SJSA1 (cell line): ENCODE measurements around the gene RNF26. TPM values are rescaled to one million over a fixed set of nuclear protein-coding genes. Genes with fewer than 3 reads are reported as not detected.
A peak's percentile ranks its signal among the peaks of the same experiment; 100 is the strongest.

ENCODE experiments used
- DNase-seq, 2 experiments: peaks; one replicate each; pipeline ENCODE4 v3.0.0-alpha.2; 2015 to 2020; ENCODE audit warnings: low spot score in 2 of 2, low read depth in 1 of 2
- H3K27ac ChIP-seq: fragments of 250-450 bp; sonication (Bioruptor Pico); 2 replicates; pipeline ENCODE4 v1.5.1; 2020; ENCODE audit warnings: mild to moderate bottlenecking, moderate library complexity
- H3K27me3 ChIP-seq: fragments of 250-450 bp; sonication (Bioruptor Pico); replicated peaks from 2 replicates; pipeline ENCODE4 v1.5.1; 2020; ENCODE audit warnings: mild to moderate bottlenecking, moderate library complexity
- H3K36me3 ChIP-seq: fragments of 250-450 bp; sonication (Bioruptor Pico); 2 replicates; pipeline ENCODE4 v1.5.1; 2020; ENCODE audit warnings: mild to moderate bottlenecking
- H3K4me1 ChIP-seq: fragments of 250-450 bp; sonication (Bioruptor Pico); replicated peaks from 2 replicates; pipeline ENCODE4 v1.6.1; 2021; ENCODE audit warnings: mild to moderate bottlenecking
- H3K4me3 ChIP-seq: fragments of 250-450 bp; sonication (Bioruptor Pico); 2 replicates; pipeline ENCODE4 v1.5.1; 2020; ENCODE audit warnings: mild to moderate bottlenecking
- H3K9me3 ChIP-seq: fragments of 250-450 bp; sonication (Bioruptor Pico); replicated peaks from 2 replicates; pipeline ENCODE4 v1.5.1; 2020; ENCODE audit warnings: mild to moderate bottlenecking
- total RNA-seq: library from RNA; depleted of rRNA; stranded (reverse); fragments of >200 nt; shearing (Covaris generic); gene quantifications from 2 replicates; pipeline ENCODE4 v1.2.3, GENCODE V29; 2014

Gene RNF26
- total RNA-seq, 1 experiment from 2014 or later: 3.4 TPM

DNA sequence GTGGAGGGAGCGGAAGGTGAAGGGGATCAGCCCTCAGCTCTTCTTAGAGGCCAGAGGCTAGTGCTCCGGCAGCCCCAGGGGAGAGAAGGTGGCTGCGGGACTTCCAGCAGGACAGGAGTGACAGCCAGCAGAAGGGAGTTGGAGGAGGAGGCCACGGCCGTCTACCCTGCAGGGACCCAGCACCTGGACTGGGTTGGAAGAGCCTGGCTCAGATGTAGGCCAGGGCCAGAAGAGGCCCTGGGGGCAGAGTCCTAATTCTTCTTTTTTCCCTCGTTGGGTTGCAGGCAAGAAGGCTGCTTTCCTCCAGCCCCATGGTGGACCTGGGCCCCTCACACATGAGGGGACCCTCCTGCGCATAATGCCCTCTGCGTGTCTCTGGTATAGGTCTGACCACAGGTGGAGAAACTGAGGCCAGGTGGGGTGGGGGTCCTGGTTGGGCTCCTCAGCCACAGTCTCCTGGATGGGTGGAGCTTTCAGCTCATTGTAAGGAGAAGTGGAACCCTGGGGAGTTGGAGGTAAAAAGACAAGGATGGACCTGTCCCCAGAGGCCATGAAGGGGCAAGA is 15.1 kb upstream of the RNF26 start:
- no peak overlapping the region for H3K4me3 ChIP-seq
- H3K36me3 ChIP-seq: peaks cover 5% of the 10 kb centered on the region; the same call in 1 of the 2 replicates
- no peak for DNase-seq
- H3K4me1 ChIP-seq: peaks cover 53% of the 10 kb centered on the region
- H3K9me3 ChIP-seq: no peaks in the 10 kb centered on the region
- no peaks in the 10 kb centered on the region for H3K27me3 ChIP-seq
- H3K27ac ChIP-seq: no peak overlapping the region

- H3K4me3 ChIP-seq: no peak overlapping the region
- H3K9me3 ChIP-seq: no peaks in the 10 kb centered on the region
- peaks cover 2% of the 10 kb centered on the region; the same call in 1 of the 2 replicates for H3K36me3 ChIP-seq
- H3K27ac ChIP-seq: no peak overlapping the region
- peaks cover 52% of the 10 kb centered on the region for H3K4me1 ChIP-seq
- no peaks in the 10 kb centered on the region for H3K27me3 ChIP-seq
- DNase-seq: no peak
Observed at GRCh38 chr11:119319700-119320239, 14.6 kb upstream of the RNF26 start.

GRCh38 chr11:119320240-119320775 is 14.0 kb upstream of the RNF26 start:
- H3K36me3 ChIP-seq: no peaks in the 10 kb centered on the region
- 0 out of 2 replicates have a peak overlapping the region, but pooled peaks have one; percentile 37 for H3K27ac ChIP-seq
- DNase-seq: no peak
- H3K4me1 ChIP-seq: peaks cover 47% of the 10 kb centered on the region
- peak overlapping the region; percentile 25; the same call in 1 of the 2 replicates for H3K4me3 ChIP-seq
- H3K27me3 ChIP-seq: no peaks in the 10 kb centered on the region
- no peaks in the 10 kb centered on the region for H3K9me3 ChIP-seq

GRCh38 chr11:119320776-119321524 is 13.4 kb upstream of the RNF26 start:
- peak in 1 of 2 experiments; percentile 24 for DNase-seq
- H3K4me3 ChIP-seq: peak overlapping the region; percentile 25
- H3K36me3 ChIP-seq: no peaks in the 10 kb centered on the region
- no peaks in the 10 kb centered on the region for H3K9me3 ChIP-seq
- H3K27me3 ChIP-seq: no peaks in the 10 kb centered on the region
- H3K4me1 ChIP-seq: peaks cover 41% of the 10 kb centered on the region
- 0 out of 2 replicates have a peak overlapping the region, but pooled peaks have one; percentile 37 for H3K27ac ChIP-seq

- no peak for DNase-seq
- H3K27ac ChIP-seq: no peak overlapping the region
- no peaks in the 10 kb centered on the region for H3K36me3 ChIP-seq
- peaks cover 36% of the 10 kb centered on the region for H3K4me1 ChIP-seq
- H3K9me3 ChIP-seq: no peaks in the 10 kb centered on the region
- no peak overlapping the region for H3K4me3 ChIP-seq
- no peaks in the 10 kb centered on the region for H3K27me3 ChIP-seq
Observed at GRCh38 chr11:119322360-119322739, 12.0 kb upstream of the RNF26 start.

- Histone ChIP-seq H3K9me3 (no peaks in the 10 kb centered on the region), H3K27ac (no peak overlapping the region), H3K36me3 (no peaks in the 10 kb centered on the region), H3K4me1 (peaks cover 31% of the 10 kb centered on the region), H3K27me3 (no peaks in the 10 kb centered on the region), H3K4me3 (no peak overlapping the region)
- no peak for DNase-seq
Observed at GRCh38 chr11:119322921-119323531, 11.3 kb upstream of the RNF26 start.

- peak; percentile 27 to 66 for DNase-seq
- no peak overlapping the region for H3K27ac ChIP-seq
- no peaks in the 10 kb centered on the region for H3K27me3 ChIP-seq
- H3K9me3 ChIP-seq: no peaks in the 10 kb centered on the region
- H3K36me3 ChIP-seq: no peaks in the 10 kb centered on the region
- no peak overlapping the region for H3K4me3 ChIP-seq
- H3K4me1 ChIP-seq: peaks cover 25% of the 10 kb centered on the region
Observed at GRCh38 chr11:119323532-119324033, 10.7 kb upstream of the RNF26 start.

- Histone ChIP-seq H3K27ac (no peak overlapping the region), H3K9me3 (no peaks in the 10 kb centered on the region), H3K4me3 (no peak overlapping the region), H3K36me3 (no peaks in the 10 kb centered on the region), H3K27me3 (no peaks in the 10 kb centered on the region), H3K4me1 (peaks cover 19% of the 10 kb centered on the region)
- no peak for DNase-seq
Observed at GRCh38 chr11:119324189-119324588, 10.1 kb upstream of the RNF26 start.

GRCh38 chr11:119329320-119329719 is 5.0 kb upstream of the RNF26 start:
- DNase-seq: no peak
- H3K27me3 ChIP-seq: no peaks in the 10 kb centered on the region
- no peaks in the 10 kb centered on the region for H3K36me3 ChIP-seq
- no peaks in the 10 kb centered on the region for H3K9me3 ChIP-seq
- H3K27ac ChIP-seq: no peak overlapping the region
- no peak overlapping the region for H3K4me3 ChIP-seq
- no peaks in the 10 kb centered on the region for H3K4me1 ChIP-seq

- H3K4me3 ChIP-seq: no peak overlapping the region
- DNase-seq: no peak
- H3K9me3 ChIP-seq: no peaks in the 10 kb centered on the region
- H3K4me1 ChIP-seq: peaks cover 5% of the 10 kb centered on the region
- H3K36me3 ChIP-seq: 0 out of 2 replicates have a peak, but pooled peaks cover 2% of the 10 kb centered on the region
- no peak overlapping the region for H3K27ac ChIP-seq
- no peaks in the 10 kb centered on the region for H3K27me3 ChIP-seq
Observed at GRCh38 chr11:119330237-119330636, 4.1 kb upstream of the RNF26 start.

DNA sequence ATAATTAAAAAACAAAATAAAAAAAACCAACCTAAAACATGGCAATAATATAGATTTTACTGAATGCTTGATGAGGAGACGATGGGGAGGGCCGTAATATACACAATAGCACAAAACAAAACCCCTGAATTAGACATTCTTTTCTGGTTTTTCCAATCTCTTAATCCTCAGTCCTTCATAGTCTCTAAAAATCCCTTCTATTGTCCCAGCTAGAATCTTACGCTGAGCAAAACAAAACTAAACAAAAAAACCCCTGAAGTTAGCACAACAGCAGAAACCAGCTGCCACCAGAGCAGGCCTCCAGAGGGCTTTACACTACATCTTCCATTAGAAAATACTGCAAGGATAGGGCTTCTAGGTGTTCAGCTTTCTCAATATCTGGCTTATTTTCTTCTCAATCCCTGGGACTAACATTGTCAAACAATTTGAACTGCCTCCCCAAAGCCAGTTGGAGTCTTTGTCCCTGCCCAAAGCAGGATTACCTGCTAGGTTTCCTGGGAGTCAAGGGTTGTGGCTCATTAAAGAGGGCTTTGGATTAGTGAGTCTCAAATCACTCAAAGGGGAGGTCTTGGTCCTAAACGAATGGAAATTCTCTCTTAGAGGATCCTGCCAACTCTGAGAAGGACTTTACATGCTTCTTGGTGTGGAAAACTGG is 2.1 kb upstream of the RNF26 start:
- H3K9me3 ChIP-seq: no peaks in the 10 kb centered on the region
- H3K27ac ChIP-seq: no peak overlapping the region
- peaks cover 25% of the 10 kb centered on the region for H3K4me1 ChIP-seq

DNA sequence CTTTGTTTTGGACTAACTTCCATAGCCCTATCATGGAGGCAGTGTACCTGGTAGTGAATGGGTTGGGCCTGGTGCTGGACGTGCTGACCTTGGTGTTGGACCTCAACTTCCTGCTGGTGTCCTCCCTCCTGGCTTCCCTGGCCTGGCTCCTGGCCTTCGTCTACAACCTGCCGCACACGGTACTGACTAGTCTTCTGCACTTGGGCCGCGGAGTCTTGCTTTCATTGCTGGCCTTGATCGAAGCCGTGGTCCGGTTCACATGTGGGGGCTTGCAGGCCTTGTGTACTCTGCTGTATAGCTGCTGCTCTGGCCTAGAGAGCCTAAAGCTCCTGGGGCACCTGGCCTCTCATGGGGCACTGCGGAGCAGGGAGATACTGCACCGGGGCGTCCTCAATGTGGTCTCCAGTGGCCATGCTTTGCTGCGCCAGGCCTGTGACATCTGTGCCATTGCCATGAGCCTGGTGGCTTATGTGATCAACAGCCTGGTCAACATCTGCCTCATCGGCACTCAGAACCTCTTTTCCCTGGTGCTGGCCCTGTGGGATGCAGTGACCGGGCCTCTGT is 846 bp downstream of the RNF26 start:
- Histone ChIP-seq H3K4me1 (peaks cover 49% of the 10 kb centered on the region), H3K36me3 (peaks cover 22% of the 10 kb centered on the region), H3K9me3 (no peaks in the 10 kb centered on the region), H3K27ac (peak overlapping the region; percentile 85), H3K27me3 (no peaks in the 10 kb centered on the region), H3K4me3 (peak overlapping the region; percentile 69)
- DNase-seq: no peak

More for the DNA sequence above, 2.1 kb upstream of the RNF26 start:
- Histone ChIP-seq H3K27me3 (no peaks in the 10 kb centered on the region), H3K36me3 (peaks cover 22% of the 10 kb centered on the region), H3K4me3 (no peak overlapping the region)
- DNase-seq: no peak
